Panc1 (cell line): Measurements from ENCODE around the gene PPT2. TPM values are rescaled to one million over a fixed set of nuclear protein-coding genes. Genes with fewer than 3 reads are reported as not detected.

Source experiments
- ATAC-seq: fragments of 200-7000 bp; cut with Tn5 transposase; 2 replicates; pipeline ENCODE4 v1.9.1; 2020; ENCODE audit warnings: mild to moderate bottlenecking, moderate library complexity
- BruUV-seq: library from RNA; stranded (reverse); fragments of 400-500 nt; replicated peaks from 2 replicates; lab custom pipeline; 2021; lab: Mats Ljungman, UMichigan
- CTCF ChIA-PET: fragments of 300-600 bp; sonication (Branson Sonifier 250); formaldehyde crosslinking; loops from one replicate; lab custom pipeline; 2022; ENCODE audit warnings: antibody characterized with exemption; lab: Charles Lee
- POLR2A ChIA-PET: fragments of 300-600 bp; sonication (Branson Sonifier 250); formaldehyde crosslinking; loops from one replicate; lab custom pipeline; 2022; ENCODE audit warnings: antibody characterized with exemption; lab: Charles Lee
- DNase-seq: peaks from one replicate; pipeline ENCODE4 v3.0.0-alpha.2; 2010; ENCODE audit warnings: low read depth, low spot score
- H3K27ac ChIP-seq: 2 replicates; pipeline ENCODE4 v1.5.1; 2011; ENCODE audit warnings: mild to moderate bottlenecking, low read length, inconsistent platforms
- H3K27me3 ChIP-seq: fragments of 200-500 bp; sonication (Bioruptor generic); 2 replicates; pipeline ENCODE4 v1.6.0; 2014; ENCODE audit warnings: low read length, inconsistent platforms; ENCODE audit not compliant: control insufficient read depth, insufficient read depth
- H3K36me3 ChIP-seq: fragments of 200-500 bp; sonication (Bioruptor generic); 2 replicates; pipeline ENCODE4 v1.5.1; 2014; ENCODE audit warnings: inconsistent platforms, mild to moderate bottlenecking, low read length, moderate library complexity; ENCODE audit not compliant: control insufficient read depth, insufficient read depth
- H3K4me1 ChIP-seq: 2 replicates; pipeline ENCODE4 v1.5.1; 2011; ENCODE audit warnings: inconsistent platforms, mild to moderate bottlenecking, low read length, moderate library complexity; ENCODE audit not compliant: control insufficient read depth, insufficient read depth
- H3K4me3 ChIP-seq, 2 experiments: 2 replicates each; pipeline ENCODE4 v1.5.1; 2011 to 2012; ENCODE audit warnings: low read depth in 2 of 2, low read length in 2 of 2, mild to moderate bottlenecking in 2 of 2, inconsistent platforms in 1 of 2, moderate library complexity in 1 of 2
- H3K9me3 ChIP-seq: fragments of 200-500 bp; sonication (Bioruptor generic); 2 replicates; pipeline ENCODE4 v1.5.1; 2014; ENCODE audit warnings: low read depth, mild to moderate bottlenecking, inconsistent platforms, low read length, moderate library complexity; ENCODE audit not compliant: control insufficient read depth, insufficient read depth
- CTCF ChIP-seq: fragments of 450-650 bp; IDR thresholded peaks from 2 replicates; pipeline ENCODE4 v1.5.1; 2017; ENCODE audit warnings: mild to moderate bottlenecking
- POLR2AphosphoS5 ChIP-seq: IDR thresholded peaks from 2 replicates; pipeline ENCODE4 v1.6.1; 2012; ENCODE audit warnings: mild to moderate bottlenecking, low read depth, low read length, moderate library complexity
- SIN3A ChIP-seq: IDR thresholded peaks from 2 replicates; pipeline ENCODE4 v1.6.1; 2012; ENCODE audit warnings: low read depth, mild to moderate bottlenecking, low read length, moderate library complexity, borderline replicate concordance; ENCODE audit not compliant: insufficient read depth
- TCF7L2 ChIP-seq: IDR thresholded peaks from 2 replicates; pipeline ENCODE4 v1.6.1; 2011; ENCODE audit warnings: mild to moderate bottlenecking, low read depth, low read length, inconsistent platforms
- in situ Hi-C: cut with HindIII; loops from 2 replicates; pipeline ENCODE4 v1.10.0; 2016; ENCODE audit warnings: low sequenced_read_pairs, low pct_unique_long_range_greater_than_20kb
- intact Hi-C: fragments of 100-400 bp; cut with micrococcal nuclease; formaldehyde crosslinking; loops from one replicate; pipeline ENCODE4 v1.10.0; 2022; ENCODE audit not compliant: unreplicated experiment
- total RNA-seq: library from RNA; stranded (reverse); gene quantifications from one replicate; pipeline ENCODE4 v1.2.1, GENCODE V29; 2021; ENCODE audit not compliant: unreplicated experiment
- TF ChIP-seq, protein P1 (sequence below), 2 experiments: IDR thresholded peaks; 2 replicates each; pipeline ENCODE4 v1.6.1; 2011 to 2012; ENCODE audit warnings: low read depth in 2 of 2, control low read depth in 1 of 2, low read length in 1 of 2, mild to moderate bottlenecking in 1 of 2, moderate library complexity in 1 of 2; ENCODE audit not compliant: insufficient read depth in 1 of 2

Gene PPT2
- total RNA-seq, 1 experiment from 2014 or later: 20.1 TPM

DNA sequence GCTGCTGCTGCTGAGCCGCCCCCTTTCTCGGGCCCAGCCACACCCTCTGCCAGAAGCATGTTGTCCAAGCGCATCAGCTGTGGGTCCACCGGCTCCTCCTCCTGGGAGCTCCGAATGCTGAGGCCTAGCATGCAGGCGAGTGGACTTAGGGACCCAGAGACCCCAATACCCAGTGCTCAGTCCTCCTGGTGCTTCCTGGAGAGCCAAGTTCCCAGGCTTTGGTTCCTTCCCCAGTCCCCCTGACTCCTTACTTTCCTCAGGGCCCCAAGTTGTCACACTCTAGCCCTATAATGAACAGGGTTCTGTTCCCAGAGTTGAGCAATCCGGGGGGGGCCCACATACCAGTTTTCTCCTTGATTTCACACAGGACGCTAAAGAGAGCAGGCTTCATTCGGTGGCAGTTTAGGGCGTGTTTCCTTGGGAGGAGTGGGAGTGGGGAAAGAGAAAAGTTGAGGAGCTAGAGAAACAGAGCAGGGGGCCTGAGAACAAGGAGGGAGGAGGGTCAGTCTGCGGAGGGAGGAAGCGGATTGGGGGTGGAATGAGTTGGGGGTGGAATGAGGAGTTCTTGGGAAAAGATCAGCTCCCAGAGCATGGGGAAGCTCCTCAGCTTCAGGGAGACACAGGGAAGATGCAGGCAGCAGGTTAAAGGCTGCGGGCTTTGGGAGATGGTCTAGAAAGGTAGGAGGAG lies 34.6 kb downstream of the PPT2 start:
- DNase-seq: no peak
- BruUV-seq: no TSS peak
- TF ChIP-seq, protein P1, sequence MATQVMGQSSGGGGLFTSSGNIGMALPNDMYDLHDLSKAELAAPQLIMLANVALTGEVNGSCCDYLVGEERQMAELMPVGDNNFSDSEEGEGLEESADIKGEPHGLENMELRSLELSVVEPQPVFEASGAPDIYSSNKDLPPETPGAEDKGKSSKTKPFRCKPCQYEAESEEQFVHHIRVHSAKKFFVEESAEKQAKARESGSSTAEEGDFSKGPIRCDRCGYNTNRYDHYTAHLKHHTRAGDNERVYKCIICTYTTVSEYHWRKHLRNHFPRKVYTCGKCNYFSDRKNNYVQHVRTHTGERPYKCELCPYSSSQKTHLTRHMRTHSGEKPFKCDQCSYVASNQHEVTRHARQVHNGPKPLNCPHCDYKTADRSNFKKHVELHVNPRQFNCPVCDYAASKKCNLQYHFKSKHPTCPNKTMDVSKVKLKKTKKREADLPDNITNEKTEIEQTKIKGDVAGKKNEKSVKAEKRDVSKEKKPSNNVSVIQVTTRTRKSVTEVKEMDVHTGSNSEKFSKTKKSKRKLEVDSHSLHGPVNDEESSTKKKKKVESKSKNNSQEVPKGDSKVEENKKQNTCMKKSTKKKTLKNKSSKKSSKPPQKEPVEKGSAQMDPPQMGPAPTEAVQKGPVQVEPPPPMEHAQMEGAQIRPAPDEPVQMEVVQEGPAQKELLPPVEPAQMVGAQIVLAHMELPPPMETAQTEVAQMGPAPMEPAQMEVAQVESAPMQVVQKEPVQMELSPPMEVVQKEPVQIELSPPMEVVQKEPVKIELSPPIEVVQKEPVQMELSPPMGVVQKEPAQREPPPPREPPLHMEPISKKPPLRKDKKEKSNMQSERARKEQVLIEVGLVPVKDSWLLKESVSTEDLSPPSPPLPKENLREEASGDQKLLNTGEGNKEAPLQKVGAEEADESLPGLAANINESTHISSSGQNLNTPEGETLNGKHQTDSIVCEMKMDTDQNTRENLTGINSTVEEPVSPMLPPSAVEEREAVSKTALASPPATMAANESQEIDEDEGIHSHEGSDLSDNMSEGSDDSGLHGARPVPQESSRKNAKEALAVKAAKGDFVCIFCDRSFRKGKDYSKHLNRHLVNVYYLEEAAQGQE (IDR thresholded peaks at IDR 0.05; ENCODE audit: insufficient read depth in 1 of 2, low read depth in 2 of 2, low read length in 1 of 2): no peak
- no peak for TF ChIP-seq SIN3A
- no peak for TF ChIP-seq TCF7L2
- no peak for TF ChIP-seq CTCF
- TF ChIP-seq POLR2AphosphoS5: no peak
- intact Hi-C loops: no loop called here
- H3K9me3 ChIP-seq: no peaks in the 10 kb centered on the region
- H3K4me1 ChIP-seq: peaks cover 33% of the 10 kb centered on the region
- in situ Hi-C loops: no loop called here
- CTCF ChIA-PET: no interaction called here
- no peaks in the 10 kb centered on the region for H3K27me3 ChIP-seq
- no peak for ATAC-seq
- H3K4me3 ChIP-seq: peak overlapping the region; percentile 42 to 74
- no peaks in the 10 kb centered on the region; the same call in 1 of the 2 replicates for H3K36me3 ChIP-seq
- POLR2A ChIA-PET: no interaction called here
- H3K27ac ChIP-seq: peak overlapping the region; percentile 73

DNA sequence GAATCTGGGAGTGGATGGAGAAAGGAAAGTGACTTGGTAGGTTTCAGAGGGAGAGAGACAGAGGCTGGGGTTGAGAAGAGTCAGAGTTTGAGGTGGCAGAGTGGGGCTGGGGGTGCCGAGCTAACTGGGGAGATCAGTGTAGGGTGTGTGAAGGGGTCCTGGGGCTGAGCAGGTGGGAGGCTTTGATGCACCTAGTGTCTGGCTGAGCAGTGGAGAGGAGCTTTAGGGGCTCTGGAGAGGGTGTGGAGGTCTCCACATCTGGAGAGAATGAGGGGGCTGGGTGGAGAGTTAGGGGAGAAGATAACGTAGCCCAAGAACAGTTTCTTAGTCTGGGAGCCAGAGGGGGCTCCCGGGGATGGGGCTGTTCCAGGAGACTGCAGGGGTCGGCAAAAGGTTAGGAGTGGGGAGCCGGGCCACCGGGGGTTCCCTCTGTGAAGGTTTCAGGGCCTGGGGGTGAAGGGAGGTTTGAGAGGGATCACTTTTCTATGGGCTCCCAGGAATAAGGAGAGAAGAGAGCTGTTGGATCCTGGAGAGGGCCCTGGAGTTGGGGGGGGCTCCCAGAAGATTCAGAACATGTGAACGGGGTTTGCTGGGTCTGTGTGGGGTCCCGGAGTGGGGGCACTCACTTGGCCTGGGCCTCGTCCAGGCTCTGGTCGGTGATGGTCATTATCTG lies 35.3 kb downstream of the PPT2 start:
- CTCF ChIA-PET: no interaction called here
- H3K4me1 ChIP-seq: peaks cover 29% of the 10 kb centered on the region
- H3K9me3 ChIP-seq: no peaks in the 10 kb centered on the region
- ATAC-seq (no peak), DNase-seq (no peak)
- no peak for TF ChIP-seq POLR2AphosphoS5
- TF ChIP-seq SIN3A: no peak
- TF ChIP-seq CTCF: no peak
- no peak for TF ChIP-seq TCF7L2
- TF ChIP-seq, protein P1 (IDR thresholded peaks at IDR 0.05; ENCODE audit: insufficient read depth in 1 of 2, low read depth in 2 of 2, low read length in 1 of 2): no peak
- H3K27me3 ChIP-seq: no peaks in the 10 kb centered on the region
- peak overlapping the region; percentile 73 for H3K27ac ChIP-seq
- intact Hi-C loops: no loop called here
- peak overlapping the region; percentile 42 to 74 for H3K4me3 ChIP-seq
- POLR2A ChIA-PET: no interaction called here
- in situ Hi-C loops: no loop called here
- BruUV-seq: no TSS peak
- H3K36me3 ChIP-seq: no peaks in the 10 kb centered on the region; the same call in 1 of the 2 replicates
